Measurements from ENCODE around the gene IL6R.

- TF ChIP-seq CTCF (IDR thresholded peaks at IDR 0.05) (no peak), POLR2AphosphoS5 (IDR thresholded peaks at IDR 0.05) (no peak), POLR2A (IDR thresholded peaks at IDR 0.05) (no peak)
Measured at GRCh38 chr1:154406886-154407197, 1.7 kb downstream of the IL6R start.
